ENCODE results near the gene GRAMD4.
A peak's percentile ranks its signal among the peaks of the same experiment; 100 is the strongest.

Gene GRAMD4

DNA sequence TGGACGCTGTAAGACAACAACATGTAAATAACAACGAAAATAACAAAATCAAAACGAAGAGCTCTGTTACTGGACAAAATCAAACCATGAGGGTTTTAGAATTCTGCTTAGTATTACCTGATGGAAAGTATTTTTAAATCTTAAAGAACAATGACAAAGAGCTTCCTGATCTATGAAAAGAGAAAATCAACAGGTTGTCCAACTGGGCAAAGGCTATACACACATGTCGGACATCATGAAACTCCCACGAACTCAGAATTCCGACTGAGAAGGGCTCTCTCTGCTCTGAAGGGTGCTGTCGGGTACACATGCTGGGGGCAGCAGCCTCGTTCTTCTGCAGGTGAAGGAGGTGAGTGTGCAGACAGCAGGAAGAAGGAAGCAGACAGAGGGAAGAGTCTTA, 92.1 kb downstream of the GRAMD4 start:
- no peak overlapping the region for H3K4me3 Mint-ChIP-seq
- no peaks in the 10 kb centered on the region for H3K27me3 Mint-ChIP-seq
- peaks cover 99% of the 10 kb centered on the region for H3K36me3 Mint-ChIP-seq (ENCODE audit: low read depth)
- intact Hi-C loops (cut with micrococcal nuclease), result no loop called here
- no peak overlapping the region for H3K27ac Mint-ChIP-seq
- H3K4me1 Mint-ChIP-seq (ENCODE audit: low read depth), result no peaks in the 10 kb centered on the region
- no peaks in the 10 kb centered on the region for H3K9me3 Mint-ChIP-seq

DNA sequence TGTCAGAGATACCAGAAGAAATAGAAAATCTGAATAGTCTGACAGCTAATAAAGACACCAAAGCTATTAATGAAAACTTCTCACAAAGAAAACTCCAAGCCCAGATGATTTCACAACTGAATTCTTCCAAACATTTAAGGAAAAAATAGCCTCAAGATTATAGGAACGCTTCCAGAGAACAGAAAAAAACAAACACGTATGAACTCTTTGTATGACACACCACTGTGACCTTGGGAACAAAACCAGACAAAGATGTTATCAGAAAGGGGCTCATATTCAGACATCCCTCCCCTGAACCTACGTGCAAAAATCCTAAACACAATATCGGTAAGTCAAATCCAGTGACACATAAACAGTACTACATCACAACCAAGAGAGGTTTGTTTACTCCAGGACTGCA, 94.4 kb downstream of the GRAMD4 start:
- Mint-ChIP-seq H3K36me3 (ENCODE audit: low read depth) (peaks cover 99% of the 10 kb centered on the region), H3K27ac (no peak overlapping the region)
- intact Hi-C loops (cut with micrococcal nuclease), result no loop called here

DNA sequence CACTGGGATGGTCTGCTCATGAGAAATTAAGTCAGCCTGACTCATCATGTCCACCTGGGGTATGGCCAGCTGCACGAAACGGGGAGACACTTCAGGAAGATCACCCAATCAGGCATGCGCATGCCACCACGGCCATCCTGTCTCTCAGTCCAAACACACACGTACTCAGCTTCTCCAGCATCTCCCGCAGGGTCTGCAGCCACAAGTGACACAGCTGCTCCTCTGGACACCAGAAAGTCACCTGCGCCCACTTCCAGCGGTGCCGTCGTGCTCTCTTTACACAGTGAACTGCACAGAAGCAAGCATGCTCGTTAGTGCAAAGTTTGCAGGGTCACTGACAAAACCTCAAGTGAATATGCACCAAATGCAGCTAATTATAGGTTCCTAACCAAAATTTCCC, 99.7 kb downstream of the GRAMD4 start:
- no peak overlapping the region for H3K4me3 Mint-ChIP-seq
- intact Hi-C loops (cut with micrococcal nuclease), result no loop called here
- H3K27ac Mint-ChIP-seq, result no peak overlapping the region
- no peaks in the 10 kb centered on the region for H3K27me3 Mint-ChIP-seq
- peaks cover 12% of the 10 kb centered on the region for H3K4me1 Mint-ChIP-seq (ENCODE audit: low read depth)
- no peaks in the 10 kb centered on the region for H3K9me3 Mint-ChIP-seq
- H3K36me3 Mint-ChIP-seq (ENCODE audit: low read depth), result peaks cover 99% of the 10 kb centered on the region

More for the DNA sequence above, 94.4 kb downstream of the GRAMD4 start:
- H3K9me3 Mint-ChIP-seq, result no peaks in the 10 kb centered on the region
- no peak overlapping the region for H3K4me3 Mint-ChIP-seq
- no peaks in the 10 kb centered on the region for H3K27me3 Mint-ChIP-seq
- H3K4me1 Mint-ChIP-seq (ENCODE audit: low read depth), result no peaks in the 10 kb centered on the region

DNA sequence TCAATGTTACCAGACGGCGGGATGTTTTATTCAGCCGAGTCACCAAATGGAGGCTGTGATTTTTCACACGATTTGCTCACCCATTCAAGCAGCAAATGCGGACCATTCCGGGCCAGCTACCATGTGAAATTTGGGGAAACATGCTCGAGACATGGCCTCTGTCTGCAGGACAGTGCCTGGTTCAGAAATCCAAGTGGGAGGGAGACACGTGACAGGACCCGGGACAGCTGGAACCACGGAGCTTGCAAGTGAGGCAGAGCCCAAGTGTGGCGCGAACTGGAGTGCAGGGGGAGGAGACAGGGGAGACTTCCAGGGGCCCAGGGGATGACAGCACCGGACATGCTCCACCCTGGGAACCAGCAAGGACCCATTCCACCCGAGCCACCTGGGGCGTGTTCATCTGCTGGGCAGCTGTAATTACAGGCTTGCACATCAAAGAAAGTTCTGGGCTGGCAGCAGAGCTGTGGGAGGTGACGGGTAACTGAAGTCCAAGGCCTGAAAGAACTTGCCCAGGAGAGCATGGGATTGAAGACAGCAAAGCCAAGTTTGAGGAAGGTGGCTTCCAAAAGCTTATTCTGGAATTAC, 101.4 kb downstream of the GRAMD4 start:
- no peak overlapping the region for H3K4me3 Mint-ChIP-seq
- peaks cover 25% of the 10 kb centered on the region for H3K4me1 Mint-ChIP-seq (ENCODE audit: low read depth)
- intact Hi-C loops (cut with micrococcal nuclease), result no loop called here
- no peak overlapping the region for H3K27ac Mint-ChIP-seq
- H3K9me3 Mint-ChIP-seq, result no peaks in the 10 kb centered on the region
- H3K27me3 Mint-ChIP-seq, result no peaks in the 10 kb centered on the region
- peaks cover 100% of the 10 kb centered on the region for H3K36me3 Mint-ChIP-seq (ENCODE audit: low read depth)

DNA sequence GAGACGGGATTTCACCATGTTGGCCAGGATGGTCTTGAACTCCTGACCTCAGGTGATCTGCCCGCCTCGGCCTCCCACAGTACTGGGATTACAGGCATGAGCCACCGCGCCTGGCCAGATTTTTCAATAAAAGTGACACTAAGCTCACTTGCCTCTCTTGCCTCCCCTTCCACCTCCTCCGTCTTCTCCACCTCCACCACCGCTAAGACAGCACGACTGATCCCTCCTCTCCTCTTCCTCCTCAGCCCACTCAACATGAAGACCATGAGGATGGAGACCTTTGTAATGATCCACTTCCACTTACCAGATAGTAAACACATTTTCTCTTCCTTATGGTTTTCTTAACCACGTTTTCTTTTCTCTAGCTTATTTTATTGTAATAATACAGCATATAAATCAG, 103.7 kb downstream of the GRAMD4 start:
- no peak overlapping the region for H3K27ac Mint-ChIP-seq
- intact Hi-C loops (cut with micrococcal nuclease), result no loop called here
- no peaks in the 10 kb centered on the region for H3K27me3 Mint-ChIP-seq
- H3K4me1 Mint-ChIP-seq (ENCODE audit: low read depth), result peaks cover 39% of the 10 kb centered on the region
- no peak overlapping the region for H3K4me3 Mint-ChIP-seq
- no peaks in the 10 kb centered on the region for H3K9me3 Mint-ChIP-seq
- peaks cover 100% of the 10 kb centered on the region for H3K36me3 Mint-ChIP-seq (ENCODE audit: low read depth)

DNA sequence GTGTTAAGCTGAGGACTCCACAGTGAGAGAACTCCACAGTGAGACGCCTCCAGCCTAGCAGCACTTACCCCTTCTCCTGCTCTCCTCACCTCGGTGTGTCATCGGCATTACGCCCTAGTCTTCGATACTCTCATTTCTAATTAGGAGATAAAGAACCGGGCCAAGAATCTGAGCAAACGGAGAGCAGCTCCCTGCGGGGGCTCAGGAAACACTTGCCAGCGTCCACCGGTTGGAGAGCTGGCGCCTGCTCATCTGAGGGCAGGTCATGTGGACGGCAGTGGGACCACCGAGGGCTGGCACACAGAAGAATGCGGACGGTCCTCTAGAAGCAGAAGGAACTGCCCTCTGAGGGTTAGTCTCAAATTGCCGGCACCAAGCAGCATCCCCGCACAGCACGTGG, 104.9 kb downstream of the GRAMD4 start:
- Mint-ChIP-seq H3K27ac (no peak overlapping the region), H3K27me3 (no peaks in the 10 kb centered on the region), H3K36me3 (ENCODE audit: low read depth) (peaks cover 100% of the 10 kb centered on the region), H3K4me1 (ENCODE audit: low read depth) (peaks cover 39% of the 10 kb centered on the region), H3K9me3 (no peaks in the 10 kb centered on the region), H3K4me3 (no peak overlapping the region)
- intact Hi-C loops (cut with micrococcal nuclease), result no loop called here

DNA sequence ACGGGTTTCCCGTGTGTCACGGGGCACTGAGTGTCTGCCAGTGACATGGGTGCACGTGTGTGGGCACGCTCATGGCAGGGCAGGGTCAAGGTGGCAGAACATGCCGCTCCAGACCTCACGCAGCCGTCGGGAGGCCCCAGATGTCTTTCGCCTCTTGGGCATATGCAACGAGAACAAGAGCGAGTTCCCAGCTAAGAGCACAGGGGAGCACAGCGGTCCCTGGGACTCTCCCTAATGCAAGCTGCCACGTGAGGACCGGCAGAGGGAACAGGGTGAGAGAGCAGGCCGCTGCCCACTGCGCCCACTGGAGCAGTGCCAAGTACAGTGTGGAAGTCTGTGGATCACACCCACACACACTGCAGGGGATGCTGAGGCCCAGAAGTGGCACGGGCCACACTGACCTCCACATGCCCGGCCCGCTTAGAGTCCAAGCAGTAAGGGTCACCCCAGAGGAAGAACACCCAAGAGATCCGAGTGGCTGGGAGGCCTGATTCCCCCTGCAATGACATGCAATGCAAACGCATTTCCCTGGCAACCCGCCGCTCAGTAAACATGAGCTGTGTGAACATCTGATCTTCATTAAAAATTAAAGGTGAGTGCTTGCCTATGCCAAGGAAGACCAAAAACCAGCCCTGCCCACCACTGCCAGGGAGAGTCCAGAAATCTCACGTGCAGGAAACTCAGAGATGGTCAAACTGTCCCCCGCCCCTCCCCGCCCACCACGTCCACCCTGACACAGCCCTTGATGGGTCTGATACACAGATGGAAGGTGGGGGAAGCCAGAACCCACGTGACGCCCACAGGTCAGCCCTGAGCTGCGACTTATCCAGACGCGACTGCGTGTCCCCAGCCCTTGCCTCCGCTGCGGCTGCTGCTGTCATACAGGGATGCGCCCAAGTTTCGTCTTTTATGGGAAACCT, 106.1 kb downstream of the GRAMD4 start:
- no peaks in the 10 kb centered on the region for H3K27me3 Mint-ChIP-seq
- H3K36me3 Mint-ChIP-seq (ENCODE audit: low read depth), result peaks cover 100% of the 10 kb centered on the region
- H3K27ac Mint-ChIP-seq, result no peak overlapping the region
- intact Hi-C loops (cut with micrococcal nuclease), result no loop called here
- no peak overlapping the region for H3K4me3 Mint-ChIP-seq
- H3K9me3 Mint-ChIP-seq, result no peaks in the 10 kb centered on the region
- H3K4me1 Mint-ChIP-seq (ENCODE audit: low read depth), result peaks cover 52% of the 10 kb centered on the region

DNA sequence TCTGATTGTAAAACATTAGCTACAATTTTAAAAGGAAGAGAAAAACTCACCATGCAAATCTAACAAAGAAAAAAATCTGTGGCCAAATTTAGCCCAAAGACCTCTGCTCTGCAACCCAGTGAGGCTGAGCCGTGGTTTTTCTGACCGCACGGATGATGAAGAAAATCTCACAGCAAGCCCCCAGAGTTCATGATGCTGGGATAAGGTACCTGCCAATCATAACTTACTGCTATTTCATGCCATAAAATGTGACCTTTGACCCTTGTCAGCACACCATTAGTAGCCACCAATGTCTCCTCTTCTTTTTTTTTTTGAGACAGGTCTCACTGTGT, 106.8 kb downstream of the GRAMD4 start:
- peaks cover 58% of the 10 kb centered on the region for H3K4me1 Mint-ChIP-seq (ENCODE audit: low read depth)
- peaks cover 100% of the 10 kb centered on the region for H3K36me3 Mint-ChIP-seq (ENCODE audit: low read depth)
- no peak overlapping the region for H3K4me3 Mint-ChIP-seq

DNA sequence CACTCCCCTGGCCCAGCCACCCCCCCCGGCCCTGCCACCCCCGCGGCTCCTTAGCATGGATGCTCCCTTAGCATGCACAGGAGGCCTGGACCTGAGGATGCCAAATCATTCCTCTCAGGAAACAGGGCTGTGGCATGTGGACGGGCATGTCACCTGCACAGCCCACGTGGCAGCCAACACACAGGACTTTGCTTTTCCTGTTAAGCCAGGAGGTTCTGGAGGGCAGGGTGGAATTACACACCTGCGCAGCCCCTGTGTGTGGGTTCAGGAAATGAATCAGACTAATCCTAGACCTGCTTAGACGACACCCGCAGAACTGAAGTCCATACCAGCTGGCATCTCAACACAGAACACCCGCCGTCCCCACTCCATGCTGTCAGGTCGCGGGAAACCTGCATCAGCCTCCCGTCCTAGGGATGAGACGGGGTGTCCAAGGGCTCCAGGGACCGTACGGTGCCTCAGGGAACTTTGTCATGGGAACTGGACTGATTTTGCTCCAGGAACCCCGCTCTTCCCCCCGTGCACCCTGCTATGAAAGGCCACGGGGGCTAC, 107.7 kb downstream of the GRAMD4 start:
- Mint-ChIP-seq H3K36me3 (ENCODE audit: low read depth) (peaks cover 97% of the 10 kb centered on the region), H3K4me3 (no peak overlapping the region), H3K9me3 (no peaks in the 10 kb centered on the region), H3K4me1 (ENCODE audit: low read depth) (peaks cover 67% of the 10 kb centered on the region), H3K27me3 (no peaks in the 10 kb centered on the region), H3K27ac (peak overlapping the region; percentile 4)
- intact Hi-C loops (cut with micrococcal nuclease), result no loop called here

More for the DNA sequence above, 106.8 kb downstream of the GRAMD4 start:
- H3K9me3 Mint-ChIP-seq, result no peaks in the 10 kb centered on the region
- H3K27ac Mint-ChIP-seq, result peak overlapping the region; percentile 4
- intact Hi-C loops (cut with micrococcal nuclease), result no loop called here
- no peaks in the 10 kb centered on the region for H3K27me3 Mint-ChIP-seq

DNA sequence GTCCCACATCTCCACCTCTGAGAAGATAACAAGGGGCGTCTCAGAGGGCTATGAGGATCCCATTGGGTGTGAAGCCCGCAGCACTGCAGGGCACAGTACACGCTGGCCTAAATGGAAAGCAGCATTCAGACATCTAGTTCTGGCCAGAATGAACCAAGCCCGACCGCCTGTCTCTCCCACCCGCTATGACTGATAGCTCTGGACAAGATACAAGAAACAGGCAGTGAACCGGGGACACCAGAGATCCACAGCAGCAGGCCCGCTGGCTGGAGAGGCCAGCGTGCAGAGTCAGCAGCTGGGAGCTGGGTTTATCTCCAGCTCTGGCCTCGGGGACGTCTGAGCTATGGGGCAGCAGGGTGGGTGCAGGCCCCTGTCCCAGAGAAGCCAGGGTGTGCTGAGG, 108.3 kb downstream of the GRAMD4 start:
- peaks cover 91% of the 10 kb centered on the region for H3K36me3 Mint-ChIP-seq (ENCODE audit: low read depth)
- no peak overlapping the region for H3K27ac Mint-ChIP-seq
- intact Hi-C loops (cut with micrococcal nuclease), result no loop called here
- H3K4me3 Mint-ChIP-seq, result no peak overlapping the region
- peaks cover 67% of the 10 kb centered on the region for H3K4me1 Mint-ChIP-seq (ENCODE audit: low read depth)
- H3K27me3 Mint-ChIP-seq, result no peaks in the 10 kb centered on the region
- no peaks in the 10 kb centered on the region for H3K9me3 Mint-ChIP-seq

All from dendritic cell treated with granulocyte-macrophage colony-stimulating factor and Interleukin-4, amounts not matched to agents 40 ng/mL and 50 ng/mL, for 4 days (primary cell).